SK-N-MC (cell line): Measurements from ENCODE around the gene CDH4.

Source experiments
- DNase-seq: peaks from one replicate; pipeline ENCODE4 v3.0.0-alpha.2; 2011; ENCODE audit warnings: low read depth, low spot score
- H3K27ac ChIP-seq: fragments of 200-600 bp; sonication (generic); 2 replicates; pipeline ENCODE4 v1.5.1; 2016; ENCODE audit warnings: mixed run types
- H3K36me3 ChIP-seq: fragments of 200-600 bp; sonication (generic); 2 replicates; pipeline ENCODE4 v1.6.1; 2017; ENCODE audit warnings: antibody characterized with exemption, low read length, mixed read lengths; ENCODE audit not compliant: insufficient read depth
- H3K4me3 ChIP-seq: fragments of 200-600 bp; sonication (generic); 2 replicates; pipeline ENCODE4 v1.5.1; 2016
- H3K9ac ChIP-seq: fragments of 200-600 bp; sonication (generic); 2 replicates; pipeline ENCODE4 v1.8.0; 2017; ENCODE audit warnings: mixed run types, mixed read lengths; ENCODE audit not compliant: insufficient read length
- H3K9me3 ChIP-seq: fragments of 200-600 bp; sonication (generic); 2 replicates; pipeline ENCODE4 v1.6.1; 2017; ENCODE audit warnings: low read depth, mild to moderate bottlenecking, antibody characterized with exemption, low read length, moderate library complexity, mixed read lengths
- EZH2 ChIP-seq: fragments of 200-600 bp; sonication (generic); IDR thresholded peaks from one replicate; pipeline ENCODE4 v1.6.1; 2017; ENCODE audit warnings: antibody characterized with exemption
- FOXP2 ChIP-seq: optimal IDR thresholded peaks from 2 replicates; pipeline ENCODE3; 2011; ENCODE audit warnings: mild to moderate bottlenecking, moderate library complexity; ENCODE audit not compliant: insufficient read depth; ENCODE audit errors: extremely low read length, control extremely low read depth
- POLR2AphosphoS5 ChIP-seq: IDR thresholded peaks from 2 replicates; pipeline ENCODE4 v1.6.1; 2012; ENCODE audit warnings: mild to moderate bottlenecking, low read depth, low read length, borderline replicate concordance

The CDH4 gene

DNA sequence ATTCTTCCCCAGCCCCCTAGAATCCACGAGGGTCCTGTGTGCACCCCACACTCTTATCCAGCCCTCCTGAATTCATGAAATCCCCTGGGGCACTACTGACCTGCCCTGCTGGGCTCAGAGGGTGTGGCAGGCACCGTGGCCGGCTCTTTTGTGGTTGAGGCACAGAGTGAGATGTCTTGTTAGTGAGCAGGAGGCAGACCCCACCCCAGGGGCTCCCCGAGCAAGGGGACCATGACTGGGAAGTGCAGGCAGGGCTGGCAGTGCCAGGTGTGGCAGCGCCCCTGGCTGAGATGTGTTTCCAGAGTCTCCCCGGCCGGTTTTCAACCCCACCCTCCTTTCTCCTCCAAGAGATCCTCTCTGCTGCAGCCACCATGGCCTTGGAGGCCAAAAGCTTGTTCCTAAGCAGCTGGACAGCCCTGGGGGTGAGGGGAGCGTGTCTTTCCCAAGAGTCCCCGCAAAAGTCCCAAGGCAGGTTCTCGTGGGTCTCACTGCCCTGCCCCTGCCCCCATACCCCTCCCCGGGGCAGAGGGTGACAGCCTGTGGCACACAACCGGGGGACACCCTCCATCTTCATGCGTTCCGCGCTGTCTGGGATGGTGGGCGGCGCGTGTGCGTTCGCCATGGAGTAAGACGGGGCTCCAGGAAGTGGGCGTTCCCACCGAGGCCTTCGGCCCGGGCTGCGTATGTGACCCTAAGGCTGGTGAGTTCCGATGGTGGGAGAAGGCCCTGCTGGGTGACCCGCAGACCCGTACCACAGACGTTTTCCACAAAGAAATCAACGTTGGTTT, 604.8 kb downstream of the CDH4 start:
- Histone ChIP-seq H3K9me3 (no peaks in the 10 kb centered on the region), H3K4me3 (no peak overlapping the region), H3K27ac (no peak overlapping the region), H3K36me3 (no peaks in the 10 kb centered on the region), H3K9ac (no peak overlapping the region)
- no peak for DNase-seq
- TF ChIP-seq POLR2AphosphoS5 (no peak), FOXP2 (no peak), EZH2 (no peak)

DNA sequence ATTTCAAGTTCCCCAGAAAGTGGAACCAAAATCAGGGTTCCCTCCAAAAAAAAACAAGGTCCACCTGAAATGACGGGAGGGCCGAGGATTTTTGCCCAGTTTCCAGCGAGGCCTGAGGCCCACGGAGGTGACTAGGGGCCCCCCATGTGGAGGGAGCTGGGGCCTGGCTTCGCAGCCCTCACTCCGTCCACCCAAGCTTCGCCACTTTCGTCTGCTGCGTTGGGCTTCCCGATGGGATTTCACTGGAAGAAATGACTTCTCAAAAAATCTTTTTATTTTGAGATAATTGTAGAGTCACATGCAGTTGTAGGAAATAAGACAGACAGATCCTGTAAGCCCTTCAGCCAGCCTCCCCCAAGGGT, 605.3 kb downstream of the CDH4 start:
- H3K36me3 ChIP-seq: no peaks in the 10 kb centered on the region
- no peak overlapping the region for H3K9ac ChIP-seq
- no peak overlapping the region for H3K27ac ChIP-seq
- TF ChIP-seq POLR2AphosphoS5 (no peak), EZH2 (no peak), FOXP2 (no peak)
- H3K9me3 ChIP-seq: no peaks in the 10 kb centered on the region
- H3K4me3 ChIP-seq: no peak overlapping the region
- no peak for DNase-seq

- no peaks in the 10 kb centered on the region for H3K36me3 ChIP-seq
- no peaks in the 10 kb centered on the region for H3K9me3 ChIP-seq
- TF ChIP-seq FOXP2: no peak
- TF ChIP-seq POLR2AphosphoS5: no peak
- no peak for TF ChIP-seq EZH2
- H3K4me3 ChIP-seq: no peak overlapping the region
- no peak overlapping the region for H3K27ac ChIP-seq
- DNase-seq: no peak
- no peak overlapping the region for H3K9ac ChIP-seq
These were observed 605.8 kb downstream of the CDH4 start for GRCh38 chr20:61857884-61858283.

DNA sequence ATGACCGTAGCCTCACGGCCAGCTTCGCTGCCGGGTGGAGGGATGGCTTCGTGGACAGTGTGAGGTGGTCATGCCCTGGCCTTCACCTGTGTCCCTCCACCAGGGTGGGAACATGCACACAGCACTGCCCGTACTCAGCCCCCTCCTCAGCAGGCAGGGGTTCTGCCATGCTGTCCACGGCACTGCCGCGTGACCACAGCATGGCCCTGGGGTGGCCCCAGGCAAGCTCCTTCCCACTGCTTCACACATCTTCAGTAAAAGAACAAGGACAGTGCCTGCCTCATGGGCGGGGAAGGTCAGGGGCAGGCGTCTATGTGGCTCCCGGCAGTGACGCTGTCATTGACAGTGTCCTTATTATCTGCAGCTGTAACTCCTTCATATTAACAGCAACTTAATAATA, 607.7 kb downstream of the CDH4 start:
- Histone ChIP-seq H3K9ac (no peak overlapping the region), H3K27ac (no peak overlapping the region), H3K4me3 (no peak overlapping the region), H3K36me3 (no peaks in the 10 kb centered on the region), H3K9me3 (no peaks in the 10 kb centered on the region)
- no peak for TF ChIP-seq FOXP2
- TF ChIP-seq EZH2: no peak
- no peak for TF ChIP-seq POLR2AphosphoS5
- DNase-seq: no peak

GRCh38 chr20:61860260-61860987, 608.4 kb downstream of the CDH4 start:
- no peaks in the 10 kb centered on the region for H3K9me3 ChIP-seq
- H3K27ac ChIP-seq: no peak overlapping the region
- TF ChIP-seq EZH2: no peak
- TF ChIP-seq FOXP2: no peak
- no peak for TF ChIP-seq POLR2AphosphoS5
- no peak overlapping the region for H3K4me3 ChIP-seq
- H3K36me3 ChIP-seq: no peaks in the 10 kb centered on the region
- no peak overlapping the region for H3K9ac ChIP-seq
- no peak for DNase-seq

GRCh38 chr20:61861054-61861841, 609.2 kb downstream of the CDH4 start:
- Histone ChIP-seq H3K36me3 (no peaks in the 10 kb centered on the region), H3K4me3 (no peak overlapping the region), H3K9ac (no peak overlapping the region), H3K9me3 (no peaks in the 10 kb centered on the region), H3K27ac (no peak overlapping the region)
- DNase-seq: no peak
- TF ChIP-seq POLR2AphosphoS5: no peak
- TF ChIP-seq EZH2: no peak
- TF ChIP-seq FOXP2: no peak

DNA sequence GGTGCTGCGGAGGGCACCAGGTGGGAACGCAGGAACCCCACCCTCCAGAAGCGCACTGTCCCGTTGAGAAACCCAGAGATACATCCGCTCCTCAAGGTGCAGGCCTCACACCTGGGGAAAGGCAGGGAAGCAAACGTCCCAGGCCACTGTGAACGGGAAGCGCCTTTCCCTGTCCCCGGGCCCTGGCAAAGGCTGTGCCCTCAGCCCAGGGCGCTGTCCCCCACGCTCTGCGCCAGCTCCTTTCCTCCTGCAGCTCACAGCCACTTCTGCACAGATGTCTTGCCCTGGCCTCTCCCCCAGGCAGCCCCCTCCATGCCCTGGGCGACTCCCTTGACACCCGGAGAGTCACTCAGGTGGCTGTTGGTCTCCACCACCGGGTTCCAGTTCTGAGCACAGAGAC, 609.8 kb downstream of the CDH4 start:
- no peak for DNase-seq
- H3K36me3 ChIP-seq: no peaks in the 10 kb centered on the region
- H3K9ac ChIP-seq: no peak overlapping the region
- TF ChIP-seq EZH2: no peak
- no peak for TF ChIP-seq FOXP2
- TF ChIP-seq POLR2AphosphoS5: no peak
- no peak overlapping the region for H3K27ac ChIP-seq
- H3K9me3 ChIP-seq: no peaks in the 10 kb centered on the region
- H3K4me3 ChIP-seq: no peak overlapping the region

- DNase-seq: no peak
- no peaks in the 10 kb centered on the region for H3K36me3 ChIP-seq
- H3K27ac ChIP-seq: no peak overlapping the region
- no peak for TF ChIP-seq POLR2AphosphoS5
- no peak for TF ChIP-seq EZH2
- no peak for TF ChIP-seq FOXP2
- H3K4me3 ChIP-seq: no peak overlapping the region
- H3K9me3 ChIP-seq: no peaks in the 10 kb centered on the region
- no peak overlapping the region for H3K9ac ChIP-seq
These were observed 610.8 kb downstream of the CDH4 start for GRCh38 chr20:61862881-61863280.
